Activated CD4-positive, alpha-beta T cell treated with anti-CD3 and anti-CD28 coated beads for 1 hour (primary cell): ENCODE measurements around the gene POLN.

Experiments used
- DNase-seq: peaks from one replicate; pipeline ENCODE4 v3.0.0-alpha.2; 2020

The POLN gene

DNA sequence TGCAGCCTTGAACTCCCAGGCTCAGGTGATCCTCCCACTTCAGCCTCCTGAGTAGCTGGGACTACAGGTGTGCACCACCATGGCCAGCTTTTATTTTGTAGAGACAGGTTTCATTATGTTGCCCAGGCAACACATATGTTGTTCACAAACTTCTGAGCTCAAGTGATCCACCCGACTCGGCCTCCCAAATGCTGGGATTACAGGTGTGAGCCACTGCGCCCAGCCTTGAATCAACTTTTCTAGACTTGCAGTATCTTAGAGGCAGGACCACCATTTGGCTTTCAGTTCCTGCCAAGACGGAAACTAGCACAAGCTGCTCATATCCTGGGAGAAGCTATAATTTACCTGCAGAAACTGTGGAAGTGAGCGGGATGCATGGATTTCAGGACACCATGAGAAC lies 162.9 kb downstream of the POLN start:
- no peak for DNase-seq

DNA sequence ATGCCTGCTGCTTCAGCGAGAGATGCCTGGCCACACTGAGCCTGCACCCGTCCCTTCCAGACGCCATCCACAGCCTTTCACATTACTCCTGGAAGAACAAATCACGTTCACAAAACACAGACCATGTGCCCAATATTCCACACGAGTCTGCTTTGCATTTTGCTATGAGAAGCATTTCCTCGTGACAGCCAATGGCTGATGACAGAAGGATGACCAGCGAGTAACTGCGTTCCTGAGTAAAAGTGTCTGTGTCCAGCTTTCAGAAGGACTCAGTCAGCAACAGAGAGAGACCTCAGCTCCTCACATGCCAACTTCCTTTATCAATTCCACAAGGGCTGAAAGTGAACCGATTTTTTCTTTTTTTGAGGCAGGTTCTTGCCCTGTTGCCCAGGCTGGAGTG lies 163.3 kb downstream of the POLN start:
- no peak for DNase-seq

DNA sequence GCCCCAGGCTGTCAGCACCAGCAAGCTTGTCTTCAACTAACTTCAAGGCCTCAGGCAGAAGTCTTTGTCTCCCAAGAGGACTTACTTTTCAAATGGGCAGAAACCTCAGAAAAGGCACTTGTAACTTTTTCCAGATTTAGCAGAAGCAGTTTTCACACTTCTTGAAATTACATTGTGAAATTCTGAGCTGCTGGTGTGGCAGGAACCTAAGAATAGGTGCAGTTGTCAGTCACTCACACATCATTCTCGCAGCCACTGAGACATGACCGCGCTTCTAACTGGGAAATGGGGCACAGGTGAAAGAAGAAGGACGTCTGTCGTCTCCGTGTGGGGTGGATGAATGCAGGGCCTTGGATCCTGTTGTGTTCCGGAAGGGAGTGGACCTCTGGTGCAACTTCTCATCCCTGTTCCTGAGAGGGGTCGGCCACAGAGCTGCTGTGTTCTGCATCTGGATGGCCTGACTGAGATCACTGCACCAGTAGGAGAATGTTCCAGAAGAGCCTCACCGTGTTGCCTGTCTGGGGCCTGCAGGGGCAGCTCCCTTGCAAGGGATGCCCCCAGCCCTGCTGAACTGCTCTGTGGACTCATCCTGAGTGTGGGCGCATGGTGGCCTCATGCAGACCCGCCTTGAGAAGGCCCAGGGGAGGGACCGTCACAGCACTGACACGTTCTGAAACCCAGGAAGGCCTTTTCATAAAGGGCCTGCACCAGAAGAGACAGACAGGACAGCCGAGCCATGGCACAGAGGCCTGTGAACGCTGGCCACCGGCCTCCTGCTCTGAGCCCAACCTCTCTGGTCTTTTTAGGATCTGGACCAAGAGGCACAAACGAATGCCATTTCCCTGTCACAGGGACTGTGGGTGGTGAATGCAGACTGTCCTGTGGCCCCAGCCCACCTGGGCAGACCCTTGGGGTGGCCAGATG lies 164.1 kb downstream of the POLN start:
- DNase-seq: no peak

GRCh38 chr4:2076908-2077536 lies 164.9 kb downstream of the POLN start:
- no peak for DNase-seq

- DNase-seq: no peak
Measured at GRCh38 chr4:2075987-2076907, 165.7 kb downstream of the POLN start.

GRCh38 chr4:2075171-2075986 lies 166.5 kb downstream of the POLN start:
- no peak for DNase-seq

DNA sequence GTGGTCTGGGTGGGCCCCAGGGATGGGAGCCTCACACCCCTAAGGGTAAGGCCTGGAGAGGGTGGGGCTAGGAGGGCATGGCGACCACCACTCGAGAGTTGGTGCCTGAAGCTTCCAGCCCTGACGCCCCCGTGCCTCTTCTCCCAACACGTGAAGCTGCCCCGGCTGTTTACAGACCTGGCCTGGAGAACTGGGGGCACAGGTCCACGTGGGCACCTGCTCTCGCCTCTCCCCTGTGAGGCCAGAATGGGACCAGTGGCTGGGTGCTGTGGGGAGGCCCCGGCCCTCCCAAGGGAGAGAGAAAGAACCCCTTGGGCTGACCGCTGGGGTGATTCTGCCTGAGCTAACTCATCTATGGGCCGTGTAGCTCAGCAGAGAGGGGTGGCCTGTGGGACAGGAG lies 167.3 kb downstream of the POLN start:
- DNase-seq: no peak

GRCh38 chr4:2073808-2074481 lies 168.0 kb downstream of the POLN start:
- no peak for DNase-seq

DNA sequence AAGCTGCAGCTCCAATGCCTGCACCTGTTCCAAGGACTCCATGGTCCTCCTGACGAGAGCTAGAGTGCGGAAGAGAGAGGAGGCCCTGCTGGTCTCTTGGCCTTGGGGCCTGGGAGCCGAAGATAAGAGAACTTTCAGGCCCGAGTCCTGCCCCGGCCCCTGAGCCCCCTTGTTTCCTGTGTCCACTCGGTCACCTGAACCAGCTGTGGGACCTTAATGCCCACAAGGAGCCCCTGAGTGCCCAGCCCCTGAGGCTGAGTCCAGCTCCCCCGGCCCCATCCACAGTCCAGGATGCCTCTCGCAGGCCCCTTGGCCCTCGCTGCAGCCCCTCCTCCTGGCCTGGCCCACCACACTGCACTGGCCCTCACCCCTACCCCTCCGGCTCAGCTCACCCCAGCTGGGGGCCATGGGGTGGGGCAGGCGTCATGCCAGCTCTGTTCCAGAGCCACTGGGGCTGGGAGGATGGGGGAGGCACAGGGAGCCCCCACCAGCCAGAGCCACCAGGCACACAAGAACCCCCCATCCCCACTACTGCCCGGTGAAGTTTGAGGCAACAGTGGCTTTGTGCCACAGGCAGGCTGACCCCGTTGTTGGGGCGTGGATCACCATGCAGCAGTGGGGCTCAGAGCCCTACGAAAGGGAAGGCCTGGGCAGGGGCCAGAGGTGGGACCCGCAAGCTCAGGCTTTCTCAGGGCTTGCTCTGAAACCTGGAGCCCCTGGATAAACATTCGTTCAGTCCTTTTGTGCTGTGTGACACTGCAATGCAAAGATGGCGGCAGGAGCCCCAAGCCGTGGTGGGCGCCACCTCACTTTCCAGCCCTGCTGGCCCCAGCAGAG lies 168.7 kb downstream of the POLN start:
- no peak for DNase-seq

- DNase-seq: no peak
Measured at GRCh38 chr4:2071912-2072867, 169.7 kb downstream of the POLN start.

- no peak for DNase-seq
Measured at GRCh38 chr4:2071252-2071911, 170.5 kb downstream of the POLN start.

DNA sequence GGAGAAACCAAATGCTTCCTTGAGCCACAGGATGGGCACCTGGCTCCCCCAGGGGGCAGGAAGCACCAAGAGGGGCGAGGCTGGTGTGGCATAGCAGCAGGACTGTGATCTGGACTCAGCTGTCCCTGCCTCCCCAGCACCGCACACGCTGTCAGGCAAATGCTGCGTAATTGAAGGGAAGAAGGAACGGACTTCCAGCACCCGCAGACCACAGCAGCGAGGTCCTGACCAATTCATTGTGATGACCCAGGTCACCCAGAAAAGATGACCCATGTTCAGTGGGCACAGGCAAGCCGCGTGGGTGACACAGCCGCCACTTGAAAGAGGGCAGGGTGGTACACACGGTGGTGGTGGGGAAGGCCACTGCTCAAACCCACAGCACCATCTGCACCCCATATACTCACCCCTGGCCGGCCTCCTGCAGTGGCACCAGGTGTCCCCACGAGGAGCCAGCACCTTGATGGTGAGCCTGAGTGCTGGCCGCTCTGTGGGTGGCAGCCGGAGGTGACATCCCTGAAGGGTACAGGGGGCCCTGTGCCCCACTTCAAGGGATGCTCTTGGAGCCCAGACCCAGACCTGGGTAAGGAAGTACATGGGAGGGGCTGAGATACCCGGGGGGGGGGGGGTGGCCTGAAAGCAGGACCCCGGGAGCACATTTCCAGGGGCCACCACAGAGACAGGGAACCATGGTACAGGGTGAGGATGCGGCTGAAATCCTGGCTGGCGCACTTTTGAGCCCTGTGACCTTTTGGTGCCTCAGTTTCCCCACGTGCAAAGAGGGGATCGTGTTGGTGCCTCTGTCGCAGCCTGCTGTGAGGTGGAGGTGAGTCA lies 171.3 kb downstream of the POLN start:
- DNase-seq: no peak

GRCh38 chr4:2069986-2070385 lies 171.9 kb downstream of the POLN start:
- no peak for DNase-seq

DNA sequence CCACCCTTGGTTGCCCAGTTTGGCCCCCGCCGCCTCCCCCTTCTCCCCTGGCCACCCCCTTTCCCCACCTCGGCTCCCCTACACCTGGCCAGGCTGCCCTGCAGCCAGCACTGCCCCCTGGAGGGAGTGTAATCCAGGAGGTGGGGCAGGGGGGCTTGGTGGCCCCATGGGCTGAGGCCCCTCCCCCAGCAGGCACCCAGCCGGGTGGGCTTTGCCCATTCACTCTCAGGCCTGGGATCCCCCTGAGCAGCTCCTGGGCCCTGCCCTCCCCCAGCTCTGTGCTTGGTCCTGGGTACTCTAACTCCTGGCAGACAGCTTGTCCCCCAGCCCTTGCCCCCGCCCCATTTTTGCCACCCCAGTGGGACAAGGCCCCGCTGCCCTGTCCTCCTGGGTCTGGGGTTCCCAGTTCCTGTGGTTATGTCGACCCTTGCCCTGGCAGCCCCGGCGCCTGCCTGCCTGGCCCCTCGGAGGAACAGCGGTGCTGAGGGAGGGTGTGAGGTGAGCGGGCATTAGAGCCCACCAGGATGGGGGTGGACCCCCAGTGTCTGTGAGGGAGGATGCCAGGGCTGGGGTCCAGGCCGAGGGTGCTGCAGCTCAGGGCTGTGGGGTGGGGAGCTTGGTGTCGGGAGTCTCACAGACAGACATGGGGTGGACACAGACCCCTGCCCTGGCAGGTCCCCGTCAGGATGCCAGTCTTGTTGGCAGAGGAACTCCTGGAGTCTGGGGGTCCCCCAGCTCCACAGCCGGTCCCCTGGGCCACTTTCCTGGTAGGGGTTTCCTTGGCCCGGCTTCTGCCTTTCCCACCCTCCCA lies 172.6 kb downstream of the POLN start:
- no peak for DNase-seq

GRCh38 chr4:2068566-2068965 lies 173.4 kb downstream of the POLN start:
- no peak for DNase-seq

GRCh38 chr4:2068198-2068470 lies 173.8 kb downstream of the POLN start:
- DNase-seq: no peak

GRCh38 chr4:2067446-2068197 lies 174.3 kb downstream of the POLN start:
- no peak for DNase-seq
